ENCODE measurements around the gene SSBP3. TPM values are rescaled to one million over a fixed set of nuclear protein-coding genes. Genes with fewer than 3 reads are reported as not detected.

The SSBP3 gene
- total RNA-seq, 4 donors from 2014 or later: 32.0 to 70.2 (median 60.3) TPM

DNA sequence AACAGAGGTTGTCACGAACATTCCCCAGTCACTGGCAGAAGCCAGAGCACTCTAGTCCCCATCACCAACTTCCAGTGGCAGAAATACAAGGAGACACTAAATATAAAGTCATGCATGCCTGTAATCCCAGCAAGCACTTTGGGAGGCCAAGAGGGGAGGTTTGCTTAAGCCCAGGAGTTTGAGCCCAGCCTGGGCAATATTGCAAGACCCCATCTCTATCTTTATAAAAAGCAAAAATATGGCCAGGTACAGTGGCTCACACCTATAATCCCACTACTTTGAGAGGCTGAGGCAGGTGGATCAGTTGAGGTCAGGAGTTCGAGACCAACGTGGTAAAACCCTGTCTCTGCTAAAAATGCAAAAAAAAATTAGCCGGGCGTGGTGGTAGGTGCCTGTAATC is 212.7 kb downstream of the SSBP3 start:
- H3K27me3 ChIP-seq: no peaks in the 10 kb centered on the region
- H3K9me3 ChIP-seq: no peaks in the 10 kb centered on the region
- H3K4me1 ChIP-seq: no peaks in the 10 kb centered on the region
- no peak for DNase-seq (ENCODE audit: low spot score in 2 of 2)
- peaks cover 0 to 74% (median 7%) of the 10 kb centered on the region in 3 donors for H3K36me3 ChIP-seq
- no peak overlapping the region for H3K27ac ChIP-seq
- H3K4me3 ChIP-seq: no peak overlapping the region
- TF ChIP-seq EP300 (IDR thresholded peaks at IDR 0.05) (no peak), CTCF (IDR thresholded peaks at IDR 0.05) (no peak), POLR2A (IDR thresholded peaks at IDR 0.05) (no peak)
- WGBS, 2 donors: 86 to 87% methylated on average over 5 of the region's 5 CpGs

GRCh38 chr1:54191525-54191924 is 214.7 kb downstream of the SSBP3 start:
- H3K4me1 ChIP-seq: no peaks in the 10 kb centered on the region
- 93 to 100% methylated on average over 1 of the region's 1 CpG for WGBS, 2 donors
- H3K27me3 ChIP-seq: no peaks in the 10 kb centered on the region
- no peak overlapping the region for H3K4me3 ChIP-seq
- H3K9me3 ChIP-seq: no peaks in the 10 kb centered on the region
- DNase-seq (ENCODE audit: low spot score in 2 of 2): no peak
- no peak for TF ChIP-seq EP300 (IDR thresholded peaks at IDR 0.05)
- TF ChIP-seq CTCF (IDR thresholded peaks at IDR 0.05): no peak
- TF ChIP-seq POLR2A (IDR thresholded peaks at IDR 0.05): no peak
- peaks cover 0 to 94% (median 7%) of the 10 kb centered on the region in 3 donors for H3K36me3 ChIP-seq
- H3K27ac ChIP-seq: no peak overlapping the region

- Histone ChIP-seq H3K36me3 (peaks cover 0 to 96% (median 7%) of the 10 kb centered on the region in 3 donors), H3K9me3 (no peaks in the 10 kb centered on the region), H3K4me3 (no peak overlapping the region), H3K27ac (no peak overlapping the region), H3K4me1 (no peaks in the 10 kb centered on the region), H3K27me3 (no peaks in the 10 kb centered on the region)
- WGBS, 2 donors: 80 to 95% methylated on average over 9 of the region's 9 CpGs
- no peak for DNase-seq (ENCODE audit: low spot score in 2 of 2)
- TF ChIP-seq POLR2A (IDR thresholded peaks at IDR 0.05) (no peak), EP300 (IDR thresholded peaks at IDR 0.05) (no peak), CTCF (IDR thresholded peaks at IDR 0.05) (no peak)
Measured at GRCh38 chr1:54190526-54190925, 215.7 kb downstream of the SSBP3 start.

GRCh38 chr1:54188291-54188690 is 217.9 kb downstream of the SSBP3 start:
- Histone ChIP-seq H3K27ac (no peak overlapping the region), H3K4me3 (no peak overlapping the region), H3K4me1 (no peaks in the 10 kb centered on the region), H3K36me3 (peaks cover 0 to 94% (median 0%) of the 10 kb centered on the region in 3 donors), H3K9me3 (no peaks in the 10 kb centered on the region), H3K27me3 (no peaks in the 10 kb centered on the region)
- 82 to 88% methylated on average over 1 of the region's 1 CpG for WGBS, 2 donors
- DNase-seq (ENCODE audit: low spot score in 2 of 2): no peak
- TF ChIP-seq CTCF (IDR thresholded peaks at IDR 0.05): no peak
- TF ChIP-seq EP300 (IDR thresholded peaks at IDR 0.05): no peak
- no peak for TF ChIP-seq POLR2A (IDR thresholded peaks at IDR 0.05)

DNA sequence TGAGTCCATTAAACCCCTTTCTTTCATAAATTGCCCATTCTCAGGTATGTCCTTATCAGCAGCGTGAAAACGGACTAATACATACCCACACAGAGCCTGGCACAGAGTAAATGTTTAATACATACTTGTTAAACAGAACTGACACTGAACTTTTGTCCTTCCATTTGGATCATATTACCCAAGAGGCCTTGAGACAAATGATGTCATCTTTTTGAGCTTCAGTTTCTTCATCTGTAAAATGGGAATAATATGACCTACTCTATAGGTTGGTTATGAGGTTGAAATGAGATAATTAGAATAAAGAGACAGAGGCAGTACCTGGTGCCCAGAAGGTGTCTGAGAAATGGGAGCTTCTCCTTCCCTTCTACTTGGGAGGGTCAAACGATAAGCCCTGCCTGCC is 220.1 kb downstream of the SSBP3 start:
- WGBS, 2 donors: 90 to 94% methylated on average over 3 of the region's 3 CpGs
- Histone ChIP-seq H3K9me3 (peaks cover 0 to 3% (median 0%) of the 10 kb centered on the region in 4 donors), H3K4me3 (no peak overlapping the region), H3K4me1 (no peaks in the 10 kb centered on the region), H3K36me3 (peaks cover 0 to 94% (median 0%) of the 10 kb centered on the region in 3 donors), H3K27ac (no peak overlapping the region), H3K27me3 (no peaks in the 10 kb centered on the region)
- no peak for DNase-seq (ENCODE audit: low spot score in 2 of 2)
- TF ChIP-seq POLR2A (IDR thresholded peaks at IDR 0.05): no peak

All from tibial nerve (tissue), 4 donors.